SU-DHL-6 (cell line): ENCODE data around the gene ZNHIT2.
"Not testable (repeated sequence)": the region's sequence is repeated elsewhere in the genome, so short reads cannot be mapped to it uniquely, and the experiment has no call there.

Source experiments
- H2AFZ ChIP-seq: fragments of 200-600 bp; sonication (generic); 2 replicates; pipeline ENCODE4 v1.6.1; 2014; ENCODE audit warnings: low read depth, mild to moderate bottlenecking, moderate library complexity, mixed read lengths, antibody characterized with exemption, low read length; ENCODE audit not compliant: severe bottlenecking
- H3F3A ChIP-seq: fragments of 200-600 bp; shearing (Covaris generic); 2 replicates; pipeline ENCODE4 v1.6.0; 2016; ENCODE audit warnings: antibody characterized with exemption, mild to moderate bottlenecking; ENCODE audit not compliant: insufficient read depth
- H3K27ac ChIP-seq: fragments of 200-600 bp; sonication (generic); 2 replicates; pipeline ENCODE4 v1.5.1; 2016; ENCODE audit warnings: low read depth, mild to moderate bottlenecking, low read length, moderate library complexity, mixed read lengths
- H3K27me3 ChIP-seq: fragments of 200-600 bp; sonication (generic), shearing (Covaris generic); 2 replicates; pipeline ENCODE4 v1.6.0; 2014; ENCODE audit warnings: mild to moderate bottlenecking, low read length
- H3K36me3 ChIP-seq: fragments of 200-600 bp; sonication (generic); 2 replicates; pipeline ENCODE4 v1.6.1; 2014; ENCODE audit warnings: mild to moderate bottlenecking, low read length, mixed read lengths
- H3K4me2 ChIP-seq: fragments of 300-600, 200-600 bp; shearing (Covaris generic), sonication (generic); 2 replicates; pipeline ENCODE4 v1.6.0; 2014; ENCODE audit warnings: low read length, low read depth, mild to moderate bottlenecking; ENCODE audit not compliant: poor library complexity, severe bottlenecking
- H3K4me3 ChIP-seq: fragments of 200-600 bp; sonication (generic); 2 replicates; pipeline ENCODE4 v1.5.1; 2014; ENCODE audit warnings: antibody characterized with exemption, low read length, mild to moderate bottlenecking, mixed read lengths; ENCODE audit not compliant: insufficient read depth, poor library complexity, severe bottlenecking
- H3K79me2 ChIP-seq: fragments of 200-600 bp; sonication (generic); 2 replicates; pipeline ENCODE4 v1.6.1; 2014; ENCODE audit warnings: mild to moderate bottlenecking, low read length, moderate library complexity; ENCODE audit not compliant: insufficient read depth
- H3K9ac ChIP-seq: fragments of 200-600 bp; sonication (generic); 2 replicates; pipeline ENCODE4 v1.7.0; 2014; ENCODE audit warnings: mild to moderate bottlenecking, low read length
- H3K9me2 ChIP-seq: fragments of 200-600 bp; sonication (generic); replicated peaks from 2 replicates; pipeline ENCODE4 v1.6.1; 2014; ENCODE audit warnings: low read length; ENCODE audit not compliant: insufficient read depth
- H3K9me3 ChIP-seq: fragments of 200-600 bp; sonication (generic); 2 replicates; pipeline ENCODE4 v1.6.1; 2014; ENCODE audit warnings: low read length, mixed read lengths; ENCODE audit not compliant: insufficient read depth
- H4K20me1 ChIP-seq: fragments of 200-600 bp; sonication (generic); 2 replicates; pipeline ENCODE4 v1.6.1; 2014; ENCODE audit warnings: low read depth, mild to moderate bottlenecking, antibody characterized with exemption, low read length, moderate library complexity, mixed read lengths
- CTCF ChIP-seq: fragments of 200-600 bp; sonication (generic); IDR thresholded peaks from one replicate; pipeline ENCODE4 v1.5.1; 2017; ENCODE audit warnings: antibody characterized with exemption, mild to moderate bottlenecking, low read length, moderate library complexity; ENCODE audit not compliant: insufficient read depth, poor library complexity, severe bottlenecking
- EZH2phosphoT487 ChIP-seq: fragments of 200-600 bp; sonication (generic), shearing (Covaris generic); conservative IDR thresholded peaks from 2 replicates; pipeline ENCODE4 v1.6.1; 2018; ENCODE audit warnings: mild to moderate bottlenecking, antibody characterized with exemption, low read length, moderate library complexity, mixed read lengths

Gene ZNHIT2

GRCh38 chr11:65120831-65121230 is 3.3 kb upstream of the ZNHIT2 start:
- TF ChIP-seq CTCF (no peak), EZH2phosphoT487 (no peak)
- peak overlapping the region; percentile 87 for H3K4me2 ChIP-seq
- peak overlapping the region; percentile 89 for H3K4me3 ChIP-seq
- H3F3A ChIP-seq = peaks cover 38% of the 10 kb centered on the region
- H3K79me2 ChIP-seq = peaks cover 38% of the 10 kb centered on the region
- no peaks in the 10 kb centered on the region for H3K9me3 ChIP-seq
- H3K9me2 ChIP-seq = no peaks in the 10 kb centered on the region
- peak overlapping the region; percentile 95 for H3K9ac ChIP-seq
- no peaks in the 10 kb centered on the region for H3K27me3 ChIP-seq
- no peaks in the 10 kb centered on the region for H4K20me1 ChIP-seq
- peaks cover 13% of the 10 kb centered on the region; the same call in 1 of the 2 replicates for H3K36me3 ChIP-seq
- peak overlapping the region; percentile 71 for H3K27ac ChIP-seq
- no peak overlapping the region for H2AFZ ChIP-seq

GRCh38 chr11:65119670-65119995 is 2.1 kb upstream of the ZNHIT2 start:
- no peak overlapping the region for H3K4me3 ChIP-seq
- peaks cover 34% of the 10 kb centered on the region for H3K79me2 ChIP-seq
- no peak overlapping the region for H2AFZ ChIP-seq
- peaks cover 35% of the 10 kb centered on the region for H3F3A ChIP-seq
- H3K27me3 ChIP-seq = no peaks in the 10 kb centered on the region
- H3K36me3 ChIP-seq = peaks cover 13% of the 10 kb centered on the region; the same call in 1 of the 2 replicates
- H3K4me2 ChIP-seq = peak overlapping the region; percentile 87
- no peaks in the 10 kb centered on the region for H3K9me2 ChIP-seq
- no peaks in the 10 kb centered on the region for H3K9me3 ChIP-seq
- peak overlapping the region; percentile 71 for H3K27ac ChIP-seq
- peak overlapping the region; percentile 95 for H3K9ac ChIP-seq
- no peaks in the 10 kb centered on the region for H4K20me1 ChIP-seq
- TF ChIP-seq CTCF = no peak
- no peak for TF ChIP-seq EZH2phosphoT487

- H3K9me2 ChIP-seq, H3K4me2 ChIP-seq, H3K9me3 ChIP-seq, H3K27me3 ChIP-seq, H4K20me1 ChIP-seq, H2AFZ ChIP-seq, H3K4me3 ChIP-seq: not testable (repeated sequence)
- peaks cover 34% of the 10 kb centered on the region for H3K79me2 ChIP-seq
- peak overlapping the region; percentile 95; the same call in 1 of the 2 replicates for H3K9ac ChIP-seq
- H3F3A ChIP-seq = peaks cover 38% of the 10 kb centered on the region
- H3K27ac ChIP-seq = peak overlapping the region; percentile 71
- H3K36me3 ChIP-seq = peaks cover 13% of the 10 kb centered on the region; the same call in 1 of the 2 replicates
These were observed 1.6 kb upstream of the ZNHIT2 start for GRCh38 chr11:65118891-65119669.
